Heart left ventricle (tissue), 13 donors: ENCODE results near the gene XCL1.

Source experiments
- CTCF ChIP-seq, 12 donors: fragments of 200-600 bp; sonication (generic) in 4 of 12; IDR thresholded peaks; one replicate each; pipeline versions ENCODE4 v1.5.0 to v1.8.0; 2018 to 2022; ENCODE audit warnings: antibody characterized with exemption in 12 of 12, mild to moderate bottlenecking in 5 of 12
- POLR2A ChIP-seq, 2 donors: fragments of 450-650 bp; IDR thresholded peaks; one replicate each; pipeline ENCODE4 v1.6.1; 2017; ENCODE audit warnings: antibody characterized with exemption in 2 of 2, mild to moderate bottlenecking in 2 of 2, moderate library complexity in 2 of 2
- donor health status: ischemic (EF 13 %, LVEDD 7.1; RV severe dilation, severe dysfunction).
- donor health status: DM: no; HTN: yes; CAD: no.
- donor health status: DM: no; HTN: no; CAD: no.
- donor health status: ischemic (EF 25% LVEDD 6.9; RV normal size, moderate dysfunction).
- donor health status: ischemic (EF 25% LVEDD 5.7; RV mildly dilated, moderate dysfunction).
- donor health status: ischemic (EF 35%, LVEDD 5.7; RV mildly dilated, moderate dysfunction).
- donor health status: nonischemic (EF 11% LVEDD 7.7; RV severe dilation, severe dysfunction).
- donor health status: DM: yes; HTN: yes; CAD: no.
- donor health status: PGD.
- donor health status: ischemic (EF 29% LVEDD 5.4; RV normal size, mild dysfunction).
- donor health status: nonischemic (EF 23%, LVEDD 6.1; RV moderate dilation, normal function).

GRCh38 chr1:168603501-168604110, 27.2 kb downstream of the XCL1 start:
- TF ChIP-seq CTCF (IDR thresholded peaks at IDR 0.05) (peak; percentile 68 to 90 (median 82)), POLR2A (IDR thresholded peaks at IDR 0.05) (no peak)
